GM20000 (cell line): ENCODE measurements around the gene RAB43.
"Not testable (repeated sequence)": the region's sequence is repeated elsewhere in the genome, so short reads cannot be mapped to it uniquely, and the experiment has no call there.

Source experiments
- DNase-seq: peaks from one replicate; pipeline ENCODE4 v3.0.0; 2012; ENCODE audit warnings: low spot score
- TF ChIP-seq, protein P1 (sequence below): IDR thresholded peaks from 2 replicates; pipeline ENCODE4 v1.5.1; 2012; ENCODE audit warnings: mild to moderate bottlenecking, control low read depth; ENCODE audit errors: extremely low read depth, missing control alignments

Gene RAB43

GRCh38 chr3:129084501-129084900, 37.1 kb downstream of the RAB43 start:
- TF ChIP-seq, protein P1, sequence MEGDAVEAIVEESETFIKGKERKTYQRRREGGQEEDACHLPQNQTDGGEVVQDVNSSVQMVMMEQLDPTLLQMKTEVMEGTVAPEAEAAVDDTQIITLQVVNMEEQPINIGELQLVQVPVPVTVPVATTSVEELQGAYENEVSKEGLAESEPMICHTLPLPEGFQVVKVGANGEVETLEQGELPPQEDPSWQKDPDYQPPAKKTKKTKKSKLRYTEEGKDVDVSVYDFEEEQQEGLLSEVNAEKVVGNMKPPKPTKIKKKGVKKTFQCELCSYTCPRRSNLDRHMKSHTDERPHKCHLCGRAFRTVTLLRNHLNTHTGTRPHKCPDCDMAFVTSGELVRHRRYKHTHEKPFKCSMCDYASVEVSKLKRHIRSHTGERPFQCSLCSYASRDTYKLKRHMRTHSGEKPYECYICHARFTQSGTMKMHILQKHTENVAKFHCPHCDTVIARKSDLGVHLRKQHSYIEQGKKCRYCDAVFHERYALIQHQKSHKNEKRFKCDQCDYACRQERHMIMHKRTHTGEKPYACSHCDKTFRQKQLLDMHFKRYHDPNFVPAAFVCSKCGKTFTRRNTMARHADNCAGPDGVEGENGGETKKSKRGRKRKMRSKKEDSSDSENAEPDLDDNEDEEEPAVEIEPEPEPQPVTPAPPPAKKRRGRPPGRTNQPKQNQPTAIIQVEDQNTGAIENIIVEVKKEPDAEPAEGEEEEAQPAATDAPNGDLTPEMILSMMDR = no peak
- DNase-seq = no peak

GRCh38 chr3:129082026-129082425, 39.6 kb downstream of the RAB43 start:
- TF ChIP-seq, protein P1 = no peak
- no peak for DNase-seq

- DNase-seq = no peak
Measured at GRCh38 chr3:129081503-129081902, 40.1 kb downstream of the RAB43 start.

DNA sequence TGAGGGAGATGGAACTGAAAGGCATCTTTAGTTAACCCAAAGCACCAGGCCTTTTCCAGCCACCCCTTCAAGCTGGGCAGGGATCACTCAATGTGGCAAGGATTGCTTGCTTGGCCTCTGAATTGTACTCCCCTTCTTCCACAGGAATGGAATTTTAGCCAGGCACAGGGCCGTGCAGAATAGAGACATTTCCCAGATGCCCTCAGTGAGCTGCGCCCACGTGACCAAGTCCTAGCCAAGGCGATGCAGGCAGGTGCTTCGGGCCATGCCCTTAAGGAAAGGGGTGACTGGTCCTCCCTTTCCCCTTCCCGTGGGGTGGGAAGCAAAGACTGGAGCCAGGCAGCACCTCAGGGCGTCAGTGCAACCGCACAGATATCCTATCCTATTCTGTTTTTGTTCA, 43.1 kb downstream of the RAB43 start:
- TF ChIP-seq, protein P1 = no peak

More at GRCh38 chr3:129081503-129081902, 40.1 kb downstream of the RAB43 start:
- TF ChIP-seq, protein P1 = no peak

GRCh38 chr3:129077222-129077621, 44.4 kb downstream of the RAB43 start:
- TF ChIP-seq, protein P1 = no peak
- DNase-seq = no peak

More for the DNA sequence above, 43.1 kb downstream of the RAB43 start:
- DNase-seq = no peak

GRCh38 chr3:129070086-129070885, 51.3 kb downstream of the RAB43 start:
- TF ChIP-seq, protein P1 = no peak
- no peak for DNase-seq

DNA sequence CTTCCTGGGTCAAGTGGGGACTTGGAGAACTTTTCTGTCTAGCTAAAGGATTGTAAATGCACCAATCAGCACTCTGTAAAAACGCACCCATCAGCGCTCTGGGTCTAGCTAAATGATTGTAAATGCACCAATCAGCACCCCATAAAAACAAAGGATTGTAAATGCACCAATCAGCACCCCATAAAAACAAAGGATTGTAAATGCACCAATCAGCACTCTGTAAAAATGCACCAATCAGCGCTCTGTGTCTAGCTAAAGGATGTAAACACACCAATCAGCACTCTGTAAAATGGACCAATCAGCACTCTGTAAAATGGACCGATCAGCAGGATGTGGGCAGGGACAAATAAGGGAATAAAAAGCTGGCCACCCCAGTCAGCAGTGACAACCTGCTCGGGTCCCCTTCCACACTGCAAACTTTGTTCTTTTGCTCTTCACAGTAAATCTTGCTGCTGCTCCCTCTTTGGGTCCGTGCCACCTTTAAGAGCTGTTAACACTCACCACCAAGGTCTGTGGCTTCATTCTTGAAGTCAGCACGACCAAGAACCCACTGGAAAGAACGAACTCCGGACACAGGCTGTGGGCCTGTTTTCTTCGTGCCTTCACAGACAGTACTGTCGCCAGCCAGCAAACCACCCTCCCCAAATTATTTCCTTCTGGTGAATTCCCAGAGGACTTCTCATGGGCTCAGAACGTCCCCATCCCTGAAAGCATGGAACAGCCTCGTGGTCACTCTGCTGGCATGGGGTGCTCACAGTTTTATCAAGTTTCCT, 52.1 kb downstream of the RAB43 start:
- not testable (repeated sequence) for DNase-seq
